ENCODE measurements around the gene FABP2. TPM values are rescaled to one million over a fixed set of nuclear protein-coding genes. Genes with fewer than 3 reads are reported as not detected.
"Not testable (repeated sequence)": the region's sequence is repeated elsewhere in the genome, so short reads cannot be mapped to it uniquely, and the experiment has no call there.

Gene FABP2
- polyA plus RNA-seq (ENCODE audit: insufficient read length in 10 of 10): under 1 TPM in 2 of 10 donors, not detected in 8; 0.05 to 0.09 TPM
- long read RNA-seq, donor 1: 0 reads
- long read RNA-seq, donor 2: 0 reads
- long read RNA-seq, donor 3: 0 reads
- long read RNA-seq, donor 4: 0 reads
- long read RNA-seq, donor 5: 0 reads
- long read RNA-seq, donor 6: 0 reads
- long read RNA-seq, donor 7: 0 reads
- long read RNA-seq, donor 8: 0 reads
- long read RNA-seq, donor 9: 0 reads

DNA sequence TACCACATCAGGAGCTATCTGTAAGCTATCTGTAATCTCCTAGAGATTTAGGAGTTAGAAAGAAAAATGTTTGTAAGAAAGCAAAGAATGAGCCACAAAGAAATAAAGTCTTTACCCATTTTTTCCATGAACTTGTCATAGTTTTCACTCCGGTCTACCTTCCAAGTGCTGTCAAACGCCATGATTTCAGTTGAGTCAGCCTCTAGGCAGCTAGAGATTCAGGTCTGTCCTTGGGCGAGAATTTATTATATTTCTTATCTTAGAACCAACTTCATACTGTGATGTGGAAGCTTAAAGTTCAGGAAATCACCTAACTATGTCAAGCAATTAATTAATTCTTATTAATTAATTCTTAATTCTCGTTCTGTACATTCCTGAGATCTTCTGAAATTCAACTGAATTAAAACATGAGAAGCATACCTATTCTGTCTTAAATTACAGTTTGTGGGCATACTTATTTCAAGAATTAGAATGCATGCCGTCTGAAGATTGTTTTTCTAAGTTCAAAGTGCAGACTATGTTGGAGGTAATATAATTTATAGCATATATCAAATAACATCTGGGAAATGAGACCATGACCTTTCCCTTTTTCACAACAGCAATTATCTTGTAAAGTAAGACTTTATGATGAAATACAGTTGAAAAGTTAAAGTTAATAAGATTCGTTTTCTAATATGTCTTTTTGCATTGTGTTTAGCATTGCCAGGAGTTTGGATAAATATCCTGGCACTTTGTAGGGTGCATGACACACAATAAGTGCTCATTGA lies at the start of gene FABP2:
TSS of gene FABP2 (minus strand) at position 218 of the 767 bp plus-strand sequence. CDS start at position 182, 36 bp downstream.
- DNase-seq: no peak

DNA sequence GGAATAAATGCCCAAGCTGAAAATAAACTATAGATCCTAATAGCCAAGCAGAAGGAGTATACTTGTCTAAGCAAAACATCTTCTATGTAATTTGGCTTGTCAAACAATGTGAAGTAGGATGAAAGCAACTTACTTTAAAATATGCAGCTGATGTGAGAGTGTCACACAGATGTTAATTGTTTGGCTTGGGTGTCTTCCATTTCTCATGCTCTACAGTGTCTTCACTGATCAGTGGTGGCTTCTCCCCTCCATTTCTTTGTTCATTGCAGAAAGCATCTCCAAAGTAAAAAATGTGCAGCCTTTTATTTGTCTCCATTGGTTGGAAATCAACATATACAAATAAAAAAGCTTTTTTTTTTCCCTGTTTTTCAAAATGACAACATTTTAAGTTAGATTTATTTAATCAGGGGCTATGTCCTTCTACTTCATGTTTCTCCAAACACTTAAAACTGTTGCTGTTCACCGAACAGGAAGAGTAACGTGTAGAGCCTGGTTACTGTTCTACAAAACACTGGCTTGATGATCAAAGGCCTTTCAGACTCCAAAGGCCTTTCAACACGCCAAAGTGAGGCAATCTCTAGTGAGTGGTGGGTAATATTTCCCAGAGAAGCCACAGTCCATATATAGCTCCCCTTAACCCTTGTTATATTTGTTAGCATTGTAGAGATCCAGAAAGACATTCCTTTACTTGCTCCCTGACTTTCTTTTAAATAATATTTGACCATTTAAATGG lies 49.2 kb upstream of the FABP2 start:
- DNase-seq: not testable (repeated sequence)

DNA sequence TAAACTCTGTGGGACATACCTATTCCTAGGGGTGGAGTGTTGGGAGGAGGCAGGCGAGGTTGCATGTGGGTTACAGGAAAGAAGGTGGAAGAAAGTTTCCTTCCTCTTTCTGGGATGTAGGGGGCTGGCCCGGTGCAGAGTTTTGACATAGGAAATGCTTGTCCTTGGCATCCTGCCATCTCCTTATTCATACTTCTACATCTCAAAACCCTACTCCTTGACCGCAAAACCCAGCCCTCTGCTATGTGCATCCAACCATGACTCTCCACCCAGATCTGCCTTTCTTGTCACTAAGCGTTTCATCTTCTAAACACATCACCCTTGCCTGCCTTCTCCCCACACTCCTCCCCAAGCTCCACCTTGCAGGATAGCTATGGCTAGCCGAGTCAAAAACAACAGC lies 48.5 kb upstream of the FABP2 start:
- peak in 2 of 3 donors; percentile 2 for DNase-seq

DNA sequence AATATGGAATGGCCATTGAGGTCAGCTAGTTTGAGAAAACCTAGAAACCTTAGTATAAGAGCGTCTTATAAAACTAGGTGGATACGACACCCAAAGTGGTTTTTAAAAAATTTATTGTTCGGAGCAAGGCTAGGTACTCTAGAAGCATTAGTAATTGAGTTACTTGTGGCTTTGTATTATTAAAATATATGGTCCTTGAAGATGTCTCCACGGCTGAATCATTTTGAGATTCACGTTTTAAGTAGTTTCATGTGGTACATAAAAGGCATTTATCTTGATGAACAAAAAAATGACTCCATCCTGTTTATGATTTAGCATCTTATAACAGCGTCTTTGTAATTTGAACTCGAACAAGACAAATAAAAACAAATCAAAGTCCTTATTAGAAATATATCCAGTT lies 44.9 kb upstream of the FABP2 start:
- not testable (repeated sequence) for DNase-seq

DNA sequence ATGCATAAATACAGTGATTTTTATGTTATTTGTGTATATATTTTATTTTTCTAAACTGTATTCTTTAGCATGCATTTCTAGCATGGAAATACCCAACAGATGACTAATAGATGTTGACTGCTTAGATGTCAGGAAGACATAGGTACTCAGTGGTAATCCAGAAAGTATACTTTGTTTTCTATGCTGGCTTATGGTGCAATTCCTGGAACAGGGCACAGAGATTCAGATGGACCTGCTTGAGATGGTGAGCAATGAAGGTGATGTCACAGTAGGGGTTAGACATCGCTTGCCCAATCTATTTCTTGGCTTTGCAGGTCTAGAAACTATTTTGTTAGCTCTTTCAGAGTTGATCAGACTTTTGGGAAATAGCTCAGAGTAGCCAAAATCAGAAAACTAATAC lies 42.3 kb upstream of the FABP2 start:
- DNase-seq: not testable (repeated sequence)

DNA sequence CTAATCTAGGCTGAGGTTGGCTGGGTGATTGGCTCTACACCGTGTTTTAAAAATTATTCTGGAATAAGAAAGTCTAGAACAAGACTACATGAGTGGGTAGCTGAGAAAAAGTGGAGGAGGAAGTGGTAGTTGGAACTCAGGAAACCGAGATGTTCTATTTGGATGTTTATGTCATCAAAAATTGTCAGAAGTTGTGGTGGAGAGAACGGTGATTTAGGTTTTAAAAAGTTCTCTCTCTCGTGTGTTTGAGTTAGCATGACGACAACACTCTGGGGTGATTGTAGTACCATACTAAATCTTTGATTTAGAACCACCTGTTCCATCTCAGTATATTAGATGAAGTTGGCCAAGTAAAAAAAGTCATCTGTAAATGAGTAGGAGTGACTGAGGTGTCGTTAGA lies 41.4 kb upstream of the FABP2 start:
- DNase-seq: not testable (repeated sequence)

DNA sequence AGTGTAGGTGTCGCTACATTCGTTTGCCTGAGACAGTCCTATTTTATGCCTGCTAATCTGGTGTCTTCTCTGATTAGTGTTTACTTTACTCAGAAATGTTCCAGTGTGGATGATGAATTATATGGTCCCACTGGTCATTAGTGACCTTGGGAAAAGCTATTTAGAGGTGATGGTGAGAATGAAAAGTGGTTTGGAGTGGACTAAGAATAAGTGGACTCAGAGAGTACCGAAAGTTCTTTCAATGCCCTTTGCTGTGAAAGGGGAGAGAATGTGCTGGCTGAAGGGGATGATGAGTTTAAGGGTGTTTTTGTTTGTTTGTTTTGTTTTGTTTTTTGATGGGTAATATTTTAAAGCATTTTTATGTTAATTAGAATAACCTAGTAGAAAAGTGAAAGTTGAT lies 40.5 kb upstream of the FABP2 start:
- not testable (repeated sequence) for DNase-seq

DNA sequence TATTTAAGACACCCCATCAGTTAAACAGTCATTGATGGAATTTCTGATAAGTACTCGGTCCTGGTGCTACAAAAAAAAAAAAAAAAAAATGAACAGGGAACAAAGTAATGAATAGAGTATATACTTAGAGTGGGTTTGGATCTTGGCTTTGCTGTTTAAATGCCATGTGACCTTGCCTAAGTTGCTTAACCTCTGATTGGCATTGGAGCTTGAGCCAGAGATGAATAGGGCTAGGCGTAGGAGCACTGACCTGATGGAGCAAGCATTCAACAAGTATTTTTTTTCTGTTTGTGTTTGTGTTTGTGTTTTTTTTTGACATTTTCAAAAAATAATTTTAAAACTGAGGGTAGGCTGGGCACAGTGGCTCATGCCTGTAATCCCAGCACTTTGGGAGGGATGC lies 37.9 kb upstream of the FABP2 start:
- DNase-seq: not testable (repeated sequence)

DNA sequence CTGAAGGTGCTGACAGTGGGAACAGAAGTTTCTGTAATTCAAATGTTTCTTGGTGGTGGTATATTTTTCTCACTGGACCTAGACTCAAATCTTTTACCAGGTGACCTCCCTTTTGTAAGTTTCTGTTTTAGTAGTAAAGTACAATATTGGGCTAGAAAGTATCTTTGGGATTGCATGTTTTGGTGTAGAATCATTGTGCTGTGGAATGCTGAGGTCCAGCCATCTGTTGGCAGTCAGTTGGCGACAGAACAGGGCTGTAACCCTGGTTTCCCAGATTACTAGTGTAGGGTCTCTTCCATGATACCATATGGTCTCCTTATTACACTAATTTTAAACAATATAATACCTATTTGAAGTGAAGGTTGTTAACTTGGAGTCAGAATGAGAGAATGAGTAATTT lies 34.9 kb upstream of the FABP2 start:
- DNase-seq: not testable (repeated sequence)

DNA sequence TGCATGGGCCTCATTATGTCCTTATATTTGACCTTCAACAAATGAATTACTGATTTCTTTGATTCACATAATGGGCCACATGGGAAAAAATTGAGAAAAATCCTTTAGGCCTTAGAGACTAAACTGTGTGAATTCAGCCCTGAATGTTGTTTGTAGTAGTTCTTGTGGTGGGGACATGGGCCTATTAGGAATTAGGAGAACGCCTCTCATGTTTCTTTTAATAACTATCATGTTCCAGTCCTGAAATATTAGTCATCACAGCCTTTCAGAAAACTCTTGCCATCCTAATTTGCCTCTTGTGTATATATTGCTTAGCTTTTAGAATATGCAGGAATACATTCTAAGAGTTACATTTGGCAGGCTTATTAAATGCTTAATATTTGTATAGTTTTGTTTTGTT lies 34.1 kb upstream of the FABP2 start:
- not testable (repeated sequence) for DNase-seq

DNA sequence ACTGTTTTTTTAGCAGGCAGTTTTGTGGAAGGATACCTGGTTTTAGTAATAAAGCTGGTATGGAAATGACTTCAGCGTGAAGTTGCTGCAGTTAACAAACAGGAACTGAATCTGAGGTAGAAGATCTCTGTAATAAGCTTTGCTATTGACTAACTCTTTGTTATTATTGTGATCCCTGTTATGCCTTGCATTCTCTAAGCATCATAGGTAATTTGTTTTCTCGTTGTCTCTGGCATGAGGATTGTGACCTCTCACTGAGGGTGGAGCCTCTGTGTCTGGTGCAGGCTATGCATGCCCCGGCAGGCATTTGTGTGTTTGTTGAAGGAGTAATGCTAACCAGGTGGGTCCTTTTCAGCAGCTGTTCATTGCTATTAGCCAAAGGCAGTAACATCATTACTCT lies 31.4 kb upstream of the FABP2 start:
- not testable (repeated sequence) for DNase-seq

DNA sequence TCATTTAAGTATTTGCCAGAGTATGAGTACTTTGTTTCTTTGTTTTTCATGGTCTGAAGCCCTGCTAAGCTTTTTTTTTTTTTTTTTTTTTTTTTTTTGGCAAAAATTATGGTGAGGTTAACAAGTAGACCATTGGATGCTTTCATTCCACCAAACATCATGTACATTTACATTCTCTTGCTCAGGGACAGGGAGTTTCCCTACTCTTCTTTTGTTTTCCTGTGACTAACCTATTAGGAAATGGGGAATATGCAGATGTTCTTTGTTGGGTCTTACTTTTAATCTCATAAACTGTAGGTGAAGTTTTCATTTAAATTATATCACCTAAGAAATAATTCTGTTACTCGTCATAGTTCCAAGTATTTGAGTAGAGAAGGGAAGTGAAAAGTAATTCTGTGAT lies 26.2 kb upstream of the FABP2 start:
- DNase-seq: not testable (repeated sequence)

DNA sequence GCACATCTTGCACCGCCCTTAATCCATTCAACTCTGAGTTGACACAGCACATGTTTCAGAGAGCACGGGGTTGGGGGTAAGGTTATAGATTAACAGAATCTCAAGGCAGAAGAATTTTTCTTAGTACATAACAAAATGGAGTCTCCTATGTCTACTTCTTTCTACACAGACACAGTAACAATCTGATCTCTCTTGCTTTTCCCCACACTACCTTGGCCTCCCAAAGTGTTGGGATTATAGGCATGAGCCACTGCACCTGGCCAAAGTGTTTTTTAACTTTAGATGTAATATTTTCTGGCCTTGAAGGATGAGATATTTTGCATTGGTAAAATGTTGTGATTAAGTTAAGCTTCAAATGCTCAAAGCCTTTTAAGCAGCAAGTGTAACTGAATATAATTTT lies 21.4 kb upstream of the FABP2 start:
- not testable (repeated sequence) for DNase-seq

DNA sequence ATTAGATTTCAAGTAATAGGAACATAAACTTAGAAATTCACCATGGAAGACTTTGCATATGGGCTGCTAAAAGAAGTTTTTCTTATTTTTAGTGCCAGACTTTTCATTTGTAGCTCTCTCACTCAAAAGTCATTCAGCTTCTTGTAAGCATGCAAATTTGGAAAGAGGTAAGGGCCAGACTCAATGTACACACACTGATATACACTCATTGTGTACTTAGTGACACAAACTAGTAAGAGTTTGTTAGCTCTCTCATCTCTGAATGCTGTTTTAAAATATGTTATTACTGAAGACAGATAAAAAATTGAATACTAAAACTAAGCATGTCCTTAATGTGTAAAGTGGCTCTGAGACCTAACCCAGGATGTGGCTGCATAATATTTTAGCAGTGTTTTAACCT lies 18.0 kb upstream of the FABP2 start:
- not testable (repeated sequence) for DNase-seq

DNA sequence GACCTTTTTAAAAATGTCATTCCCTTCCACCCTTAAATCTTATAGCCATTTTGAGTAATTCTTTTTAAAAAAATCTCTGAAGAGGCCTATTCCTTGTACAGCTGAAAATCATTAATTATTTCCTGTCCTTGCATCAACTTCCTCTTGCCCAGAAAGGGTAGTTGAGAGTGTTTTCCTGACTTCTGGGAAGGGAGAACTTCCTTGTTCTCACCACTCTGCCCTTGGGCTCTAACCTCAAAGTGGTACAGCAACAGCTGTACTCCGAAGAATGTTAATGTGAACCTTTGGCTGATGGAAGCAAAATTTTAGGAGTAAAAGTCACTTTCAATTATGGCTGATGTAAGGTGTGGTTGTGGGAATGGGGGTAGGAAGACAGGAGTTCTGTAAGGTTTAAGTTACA lies 15.1 kb upstream of the FABP2 start:
- no peak for DNase-seq

DNA sequence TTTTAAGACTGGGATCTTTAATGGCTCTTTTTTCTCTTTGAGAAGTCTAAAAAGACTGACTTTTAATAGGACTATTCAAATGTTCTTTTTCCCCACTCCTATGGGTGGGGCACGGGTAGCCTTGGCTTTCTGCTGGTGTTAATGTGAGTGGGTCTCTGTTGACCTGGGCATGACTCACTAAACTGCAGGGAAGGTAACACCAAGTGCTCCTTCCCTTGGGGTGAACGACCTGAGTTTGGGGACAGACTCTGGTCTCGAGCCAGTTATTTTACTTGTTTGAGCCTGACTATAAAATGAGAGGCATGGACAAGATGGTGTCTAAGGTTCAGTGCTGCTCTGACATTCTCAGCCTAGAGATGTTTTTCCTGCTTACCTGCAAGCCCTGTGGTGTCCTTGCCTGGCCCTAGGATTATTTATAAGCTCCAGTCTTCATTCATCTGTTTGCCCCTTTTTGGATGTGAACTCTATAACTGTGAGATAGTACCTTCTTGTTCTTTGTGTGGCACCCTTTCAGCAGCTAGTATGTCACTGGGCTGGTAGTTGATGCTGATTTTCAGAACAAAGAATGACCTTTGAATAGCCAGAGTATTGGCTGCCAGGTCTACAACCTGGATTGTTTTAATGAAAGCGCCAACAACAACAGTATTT lies 14.5 kb upstream of the FABP2 start:
- DNase-seq: not testable (repeated sequence)

DNA sequence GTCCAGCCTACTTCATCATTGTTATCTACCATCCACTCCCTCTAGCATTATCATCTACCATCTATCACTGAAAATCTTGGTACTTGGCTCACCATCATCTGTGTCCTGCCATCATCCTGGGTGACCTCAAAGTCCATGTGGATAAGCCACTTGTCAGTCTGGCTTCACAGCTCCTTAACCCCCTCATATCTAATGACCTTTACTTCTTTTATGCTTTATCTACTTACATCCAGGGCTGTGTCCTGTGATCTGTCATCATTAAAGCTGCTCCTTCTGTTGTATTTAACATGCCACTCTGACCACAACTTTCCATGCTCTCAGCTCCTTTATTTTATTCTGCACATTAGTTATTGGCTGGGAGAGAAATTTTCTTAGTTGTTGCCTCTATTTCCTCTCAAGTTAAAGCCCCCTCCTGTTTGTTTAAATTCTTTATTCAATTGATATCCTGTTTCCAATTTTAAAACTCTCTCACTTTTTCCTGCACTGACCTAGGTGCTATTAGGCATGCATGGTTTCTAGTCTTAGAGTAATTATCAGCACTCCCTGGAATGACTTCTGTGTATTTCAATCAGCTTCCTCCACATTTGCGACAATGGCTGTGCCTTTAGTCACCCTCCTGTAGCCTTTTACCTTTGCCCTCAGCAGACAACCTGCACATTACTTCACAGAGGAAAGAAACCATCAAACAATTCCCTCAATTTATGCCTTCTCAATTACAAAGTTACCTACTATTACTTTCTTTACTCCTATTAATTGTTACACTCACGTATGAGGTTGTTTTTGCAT lies 8.1 kb upstream of the FABP2 start:
- no peak for DNase-seq

DNA sequence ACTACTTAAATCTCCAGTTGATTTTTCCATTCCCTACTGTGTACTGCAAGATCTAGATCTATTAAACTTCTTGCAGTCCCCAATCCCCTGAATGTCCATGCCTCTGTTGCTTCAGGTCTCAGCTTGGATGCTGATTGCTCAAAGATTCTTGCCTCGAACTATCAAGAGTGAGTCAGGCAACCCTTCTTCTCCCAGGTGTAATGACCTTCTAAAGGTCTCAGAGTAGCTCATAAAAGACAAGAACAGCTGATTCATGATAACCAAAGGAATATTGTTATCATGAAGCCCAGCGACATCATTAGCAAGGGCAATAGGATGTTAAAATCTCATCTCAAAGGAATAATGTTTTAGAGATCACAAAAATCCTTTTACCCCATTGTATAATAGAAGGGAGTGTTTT lies 6.8 kb upstream of the FABP2 start:
- no peak for DNase-seq

DNA sequence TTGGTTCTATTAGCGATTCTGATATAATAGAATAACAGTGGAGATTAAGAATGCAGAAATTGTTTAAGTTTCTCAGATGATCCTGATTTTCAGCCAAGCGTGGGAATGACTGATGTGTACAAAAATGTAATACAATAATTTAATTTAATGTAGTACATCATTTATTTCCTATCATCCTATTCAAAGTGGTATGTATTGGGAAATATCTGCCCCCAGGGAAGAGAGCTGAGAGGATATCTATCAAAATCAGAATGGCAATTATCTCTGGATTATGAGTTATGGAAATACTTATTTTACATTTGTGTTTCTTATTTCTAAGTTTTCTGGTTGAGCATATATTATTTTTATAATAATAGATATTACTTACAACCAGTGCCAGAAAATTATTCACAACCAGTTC lies 3.9 kb downstream of the FABP2 start:
- DNase-seq: peak in 2 of 3 donors; percentile 19 to 32

DNA sequence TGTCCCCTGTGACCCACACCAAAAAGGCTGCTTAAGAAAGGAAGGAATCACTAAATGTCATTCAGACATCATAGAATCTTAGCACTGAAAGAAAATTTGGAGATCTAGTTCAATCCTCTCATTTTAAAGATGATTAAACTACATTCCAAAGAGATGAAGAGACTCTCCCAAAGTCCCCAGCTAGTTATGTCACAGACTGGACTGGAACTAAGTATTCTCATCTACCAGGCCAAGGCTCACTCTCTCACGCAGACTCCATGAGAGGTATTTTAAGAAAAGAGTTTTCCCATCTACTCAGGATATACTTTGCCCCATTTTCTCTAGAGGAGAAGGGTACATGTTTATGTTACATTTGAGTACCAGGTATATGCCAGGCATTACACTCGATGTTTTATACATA lies 6.9 kb downstream of the FABP2 start:
- no peak for DNase-seq

DNA sequence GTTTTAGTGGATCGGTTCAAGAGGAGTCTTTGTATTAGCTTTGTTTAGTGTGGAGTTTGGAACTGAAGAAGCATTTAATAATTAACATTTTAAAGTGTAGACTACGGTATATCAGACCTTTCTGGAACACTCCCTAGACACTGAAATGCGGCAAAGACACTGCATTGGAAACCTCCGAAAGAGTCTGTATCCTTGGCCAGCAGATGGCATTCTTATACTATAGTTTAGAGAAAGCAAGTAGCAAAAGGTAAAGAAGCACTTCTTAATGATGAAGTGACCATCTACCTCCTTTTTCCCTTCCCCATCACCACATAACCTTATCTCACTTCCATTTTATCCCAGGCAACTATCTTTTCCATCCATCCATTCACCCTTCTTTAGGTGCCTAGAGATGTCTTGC lies 7.6 kb downstream of the FABP2 start:
- DNase-seq: peak in 2 of 3 donors; percentile 35 to 55

Measured in muscle of back (tissue), 13 donors.